Colonic mucosa (tissue), 4 donors: ENCODE measurements around the gene SKIC2. TPM values are rescaled to one million over a fixed set of nuclear protein-coding genes. Genes with fewer than 3 reads are reported as not detected.
"Not testable (repeated sequence)": the region's sequence is repeated elsewhere in the genome, so short reads cannot be mapped to it uniquely, and the experiment has no call there.

Experiments used
- DNase-seq: peaks from one replicate; pipeline ENCODE4 v3.0.0-alpha.2; 2020
- H3K27ac ChIP-seq: fragments of 200-600 bp; one replicate; pipeline ENCODE4 v1.8.0; 2021
- H3K27me3 ChIP-seq: fragments of 200-600 bp; one replicate; pipeline ENCODE4 v1.8.0; 2021
- H3K36me3 ChIP-seq: fragments of 200-600 bp; one replicate; pipeline ENCODE4 v1.8.0; 2021
- H3K4me1 ChIP-seq: fragments of 200-600 bp; one replicate; pipeline ENCODE4 v1.8.0; 2021; ENCODE audit warnings: mild to moderate bottlenecking
- H3K4me3 ChIP-seq: fragments of 200-600 bp; one replicate; pipeline ENCODE4 v1.8.0; 2021
- H3K9ac ChIP-seq, 2 donors: one replicate each; pipeline ENCODE4 v1.7.0; 2013; ENCODE audit warnings: control low read depth in 2 of 2, low read depth in 2 of 2, low read length in 2 of 2
- H3K9me3 ChIP-seq: fragments of 200-600 bp; one replicate; pipeline ENCODE4 v1.8.0; 2021
- intact Hi-C: fragments of 100-400 bp; cut with DNase I; formaldehyde crosslinking; loops from one replicate; pipeline ENCODE4 v1.14.1; 2022
- total RNA-seq, 2 donors: library from RNA; stranded (reverse); fragmentation: NEBNext Ultra II Directional in 1 of 2; extraction: Animal tissue kit (Norgen Biotek cat#: 25700) in 1 of 2; gene quantifications; one replicate each; pipeline ENCODE4 v1.2.1, GENCODE V29; 2021
- donor health status: healthy.
- donor health status: DM: no; HTN: no; CAD: no.
- donor health status: DM: no; HTN: no; CAD: no.

SKIC2 gene
- total RNA-seq, 2 donors from 2014 or later = 52.5 to 81.1 TPM

- H3K9ac ChIP-seq, intact Hi-C loops, H3K9me3 ChIP-seq, DNase-seq, H3K4me1 ChIP-seq, H3K36me3 ChIP-seq, H3K27ac ChIP-seq, H3K27me3 ChIP-seq, H3K4me3 ChIP-seq: not testable (repeated sequence)
These were observed 35.4 kb downstream of the SKIC2 start for GRCh38 chr6:31994421-31994820.

- H3K9ac ChIP-seq, H3K36me3 ChIP-seq, H3K4me1 ChIP-seq, H3K27ac ChIP-seq, DNase-seq, H3K4me3 ChIP-seq, H3K27me3 ChIP-seq, intact Hi-C loops, H3K9me3 ChIP-seq: not testable (repeated sequence)
These were observed 37.4 kb downstream of the SKIC2 start for GRCh38 chr6:31996385-31996784.

- H3K4me3 ChIP-seq, H3K27me3 ChIP-seq, H3K36me3 ChIP-seq, H3K9me3 ChIP-seq, H3K9ac ChIP-seq, DNase-seq, intact Hi-C loops, H3K27ac ChIP-seq, H3K4me1 ChIP-seq: not testable (repeated sequence)
These were observed 43.7 kb downstream of the SKIC2 start for GRCh38 chr6:32002546-32003268.

- intact Hi-C loops, H3K9me3 ChIP-seq, H3K4me3 ChIP-seq, H3K4me1 ChIP-seq, DNase-seq, H3K9ac ChIP-seq, H3K27me3 ChIP-seq, H3K36me3 ChIP-seq, H3K27ac ChIP-seq: not testable (repeated sequence)
These were observed 44.3 kb downstream of the SKIC2 start for GRCh38 chr6:32003301-32003700.

- H3K9ac ChIP-seq, H3K4me3 ChIP-seq, intact Hi-C loops, DNase-seq, H3K36me3 ChIP-seq, H3K4me1 ChIP-seq, H3K27me3 ChIP-seq, H3K27ac ChIP-seq, H3K9me3 ChIP-seq: not testable (repeated sequence)
These were observed 45.4 kb downstream of the SKIC2 start for GRCh38 chr6:32004393-32004792.

- H3K9me3 ChIP-seq, H3K27me3 ChIP-seq, H3K36me3 ChIP-seq, intact Hi-C loops, H3K4me3 ChIP-seq, H3K9ac ChIP-seq, H3K4me1 ChIP-seq, H3K27ac ChIP-seq: not testable (repeated sequence)
- DNase-seq = peak; percentile 5
These were observed 46.0 kb downstream of the SKIC2 start for GRCh38 chr6:32004864-32005537.

- H3K27ac ChIP-seq, H3K27me3 ChIP-seq, DNase-seq, H3K9me3 ChIP-seq, H3K4me1 ChIP-seq, H3K4me3 ChIP-seq, H3K9ac ChIP-seq, intact Hi-C loops, H3K36me3 ChIP-seq: not testable (repeated sequence)
These were observed 46.5 kb downstream of the SKIC2 start for GRCh38 chr6:32005538-32005880.

- H3K4me1 ChIP-seq, H3K27me3 ChIP-seq, H3K36me3 ChIP-seq, H3K9me3 ChIP-seq, H3K9ac ChIP-seq, H3K27ac ChIP-seq, intact Hi-C loops, H3K4me3 ChIP-seq: not testable (repeated sequence)
- peak; percentile 3 for DNase-seq
These were observed 47.1 kb downstream of the SKIC2 start for GRCh38 chr6:32005991-32006529.

- peak; percentile 14 for DNase-seq
These were observed 48.1 kb downstream of the SKIC2 start for GRCh38 chr6:32007086-32007485.

GRCh38 chr6:32008037-32008436, 49.1 kb downstream of the SKIC2 start:
- H3K9ac ChIP-seq, H3K27me3 ChIP-seq, H3K4me3 ChIP-seq, DNase-seq, intact Hi-C loops, H3K27ac ChIP-seq, H3K9me3 ChIP-seq, H3K36me3 ChIP-seq, H3K4me1 ChIP-seq: not testable (repeated sequence)

More at GRCh38 chr6:32007086-32007485, 48.1 kb downstream of the SKIC2 start:
- H3K9ac ChIP-seq, H3K27ac ChIP-seq, H3K36me3 ChIP-seq, H3K4me1 ChIP-seq, intact Hi-C loops, H3K9me3 ChIP-seq, H3K4me3 ChIP-seq, H3K27me3 ChIP-seq: not testable (repeated sequence)

GRCh38 chr6:32008616-32009015, 49.6 kb downstream of the SKIC2 start:
- peak; percentile 11 for DNase-seq
- H3K4me1 ChIP-seq, H3K27ac ChIP-seq, H3K9ac ChIP-seq, intact Hi-C loops, H3K36me3 ChIP-seq, H3K9me3 ChIP-seq, H3K4me3 ChIP-seq, H3K27me3 ChIP-seq: not testable (repeated sequence)

GRCh38 chr6:32009537-32009936, 50.6 kb downstream of the SKIC2 start:
- H3K4me3 ChIP-seq, H3K27ac ChIP-seq, H3K36me3 ChIP-seq, H3K4me1 ChIP-seq, H3K27me3 ChIP-seq, H3K9ac ChIP-seq, H3K9me3 ChIP-seq, intact Hi-C loops: not testable (repeated sequence)
- DNase-seq = peak; percentile 10

GRCh38 chr6:32010856-32011530, 52.0 kb downstream of the SKIC2 start:
- intact Hi-C loops, H3K27ac ChIP-seq, H3K9me3 ChIP-seq, H3K36me3 ChIP-seq, H3K27me3 ChIP-seq, H3K4me1 ChIP-seq, H3K4me3 ChIP-seq, H3K9ac ChIP-seq: not testable (repeated sequence)
- peak; percentile 12 for DNase-seq
